ENCODE data around the gene SEMA3C. TPM values are rescaled to one million over a fixed set of nuclear protein-coding genes. Genes with fewer than 3 reads are reported as not detected.

SEMA3C gene
- total and polyA plus RNA-seq, 7 donors: 8.4 to 298 (median 213) TPM

DNA sequence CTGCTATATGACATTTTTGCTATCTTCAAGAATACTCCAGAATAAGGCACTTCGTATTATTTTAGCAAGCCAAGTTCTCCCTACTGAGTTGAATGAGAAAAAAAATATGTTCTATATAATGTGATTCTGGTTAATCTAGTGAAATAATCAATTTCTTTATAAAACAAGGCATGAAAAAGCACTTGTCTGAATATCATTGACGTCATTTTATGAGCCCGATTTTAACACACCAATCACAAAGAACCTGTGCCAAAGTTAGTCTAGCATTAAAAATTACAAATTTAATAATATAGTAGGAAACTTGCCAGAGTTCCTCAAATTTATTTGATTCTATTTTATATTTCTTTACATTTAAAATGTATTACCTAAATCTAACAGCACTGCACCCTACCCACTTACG lies 155.1 kb downstream of the SEMA3C start:
- Histone ChIP-seq H3K27me3 (no peaks in the 10 kb centered on the region), H3K27ac (peak overlapping the region in 3 of 4 donors; percentile 8 to 45 (median 32)), H3K4me3 (no peak overlapping the region), H3K9me3 (no peaks in the 10 kb centered on the region), H3K4me1 (peaks cover 0 to 55% (median 37%) of the 10 kb centered on the region in 4 donors), H3K36me3 (peaks cover 0 to 5% (median 0%) of the 10 kb centered on the region in 4 donors)
- TF ChIP-seq POLR2A (IDR thresholded peaks at IDR 0.05) (no peak), EP300 (IDR thresholded peaks at IDR 0.05) (no peak), POLR2AphosphoS5 (IDR thresholded peaks at IDR 0.05) (no peak)
- TF ChIP-seq, protein P1, sequence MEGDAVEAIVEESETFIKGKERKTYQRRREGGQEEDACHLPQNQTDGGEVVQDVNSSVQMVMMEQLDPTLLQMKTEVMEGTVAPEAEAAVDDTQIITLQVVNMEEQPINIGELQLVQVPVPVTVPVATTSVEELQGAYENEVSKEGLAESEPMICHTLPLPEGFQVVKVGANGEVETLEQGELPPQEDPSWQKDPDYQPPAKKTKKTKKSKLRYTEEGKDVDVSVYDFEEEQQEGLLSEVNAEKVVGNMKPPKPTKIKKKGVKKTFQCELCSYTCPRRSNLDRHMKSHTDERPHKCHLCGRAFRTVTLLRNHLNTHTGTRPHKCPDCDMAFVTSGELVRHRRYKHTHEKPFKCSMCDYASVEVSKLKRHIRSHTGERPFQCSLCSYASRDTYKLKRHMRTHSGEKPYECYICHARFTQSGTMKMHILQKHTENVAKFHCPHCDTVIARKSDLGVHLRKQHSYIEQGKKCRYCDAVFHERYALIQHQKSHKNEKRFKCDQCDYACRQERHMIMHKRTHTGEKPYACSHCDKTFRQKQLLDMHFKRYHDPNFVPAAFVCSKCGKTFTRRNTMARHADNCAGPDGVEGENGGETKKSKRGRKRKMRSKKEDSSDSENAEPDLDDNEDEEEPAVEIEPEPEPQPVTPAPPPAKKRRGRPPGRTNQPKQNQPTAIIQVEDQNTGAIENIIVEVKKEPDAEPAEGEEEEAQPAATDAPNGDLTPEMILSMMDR (IDR thresholded peaks at IDR 0.05): no peak
- intact Hi-C loops (cut with DNase I): no loop called here
- 93 to 94% methylated on average over 4 of the region's 4 CpGs for WGBS, 2 donors
- no peak for DNase-seq

DNA sequence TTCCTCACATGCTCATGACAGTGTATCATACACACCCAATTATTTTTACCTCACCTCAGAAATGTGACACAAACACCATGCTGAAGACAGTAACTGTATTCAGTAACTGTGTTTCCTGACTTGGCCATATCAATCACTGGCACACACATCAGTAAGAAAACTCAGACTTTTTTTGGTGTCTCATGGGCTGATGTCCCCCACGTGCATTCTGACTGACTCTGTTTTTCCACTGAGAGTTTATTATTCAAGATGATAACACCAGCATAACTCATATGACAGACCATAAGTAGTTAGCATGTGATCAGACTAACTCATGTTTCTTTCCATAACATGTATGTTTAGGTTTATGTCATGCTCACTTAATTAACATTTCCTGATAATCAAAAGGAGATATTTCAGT lies 155.6 kb downstream of the SEMA3C start:
- Histone ChIP-seq H3K27me3 (no peaks in the 10 kb centered on the region), H3K36me3 (peaks cover 0 to 9% (median 0%) of the 10 kb centered on the region in 4 donors), H3K4me3 (no peak overlapping the region), H3K27ac (peak overlapping the region in 3 of 4 donors; percentile 8 to 45 (median 32)), H3K4me1 (peaks cover 0 to 51% (median 36%) of the 10 kb centered on the region in 4 donors), H3K9me3 (no peaks in the 10 kb centered on the region)
- DNase-seq: no peak
- WGBS, 2 donors: 68 to 71% methylated on average over 1 of the region's 1 CpG
- TF ChIP-seq, protein P1 (IDR thresholded peaks at IDR 0.05): no peak
- TF ChIP-seq POLR2A (IDR thresholded peaks at IDR 0.05) (no peak), POLR2AphosphoS5 (IDR thresholded peaks at IDR 0.05) (no peak), EP300 (IDR thresholded peaks at IDR 0.05) (no peak)
- intact Hi-C loops (cut with DNase I): no loop called here

DNA sequence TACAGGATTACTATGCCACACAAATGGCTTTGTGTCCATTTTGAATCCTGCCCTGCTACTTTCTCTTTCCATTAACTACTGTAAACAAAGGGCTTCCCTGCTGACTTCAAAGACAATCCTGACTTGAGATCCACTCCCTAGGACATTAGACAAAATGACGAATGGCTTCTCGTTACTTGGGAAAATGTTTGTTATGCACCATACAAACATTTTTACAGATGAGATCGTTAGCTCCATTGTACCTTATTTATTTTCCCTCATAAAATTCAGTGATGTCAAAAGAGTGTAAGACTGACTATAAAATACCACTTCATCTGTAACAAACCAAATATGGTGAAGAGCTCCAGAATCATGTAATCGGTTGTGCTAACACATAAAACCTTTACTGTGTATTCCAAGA lies 158.6 kb downstream of the SEMA3C start:
- no peak overlapping the region for H3K4me3 ChIP-seq
- intact Hi-C loops (cut with DNase I): no loop called here
- peaks cover 0 to 34% (median 26%) of the 10 kb centered on the region in 4 donors for H3K4me1 ChIP-seq
- no peaks in the 10 kb centered on the region for H3K27me3 ChIP-seq
- peaks cover 0 to 33% (median 2%) of the 10 kb centered on the region in 4 donors for H3K36me3 ChIP-seq
- no peak for DNase-seq
- TF ChIP-seq POLR2AphosphoS5 (IDR thresholded peaks at IDR 0.05): peak in 1 of 4 donors; percentile 39
- TF ChIP-seq, protein P1 (IDR thresholded peaks at IDR 0.05): no peak
- H3K27ac ChIP-seq: peak overlapping the region in 3 of 4 donors; percentile 19 to 61 (median 36)
- 35 to 64% methylated on average over 4 of the region's 4 CpGs for WGBS, 2 donors
- no peaks in the 10 kb centered on the region for H3K9me3 ChIP-seq

DNA sequence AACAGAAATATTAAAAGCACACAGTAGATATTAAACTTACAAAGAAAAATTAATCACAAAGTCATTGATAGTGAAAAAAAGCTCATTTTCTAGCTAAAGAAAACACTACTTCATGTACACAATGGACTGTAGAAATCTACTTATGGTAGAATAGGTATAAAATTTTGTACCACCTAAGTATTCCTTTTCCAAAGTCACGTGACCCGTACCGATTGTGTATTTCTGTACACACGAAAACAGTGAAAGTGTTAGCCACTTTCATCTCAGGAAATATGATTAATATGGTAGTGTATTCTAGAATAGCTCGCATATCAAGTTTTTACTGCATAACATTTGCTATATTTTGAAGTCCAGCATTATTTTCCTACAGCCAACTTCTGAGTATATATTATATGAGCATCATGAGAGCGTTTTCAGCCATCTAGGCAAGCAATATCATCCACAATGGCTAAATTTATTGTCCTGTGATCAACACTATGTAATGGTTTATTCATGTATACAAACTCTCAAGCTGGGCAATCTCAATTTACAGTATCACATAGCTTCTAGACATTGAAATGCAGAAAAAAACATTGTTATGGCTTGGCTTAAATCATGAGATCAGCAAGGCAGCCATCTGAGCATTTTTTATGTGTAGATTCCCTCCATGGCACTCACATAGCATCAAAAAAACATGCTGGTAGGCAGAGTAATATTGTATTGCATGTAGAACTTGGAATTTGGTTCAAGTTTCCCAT lies 165.7 kb downstream of the SEMA3C start:
- TF ChIP-seq EP300 (IDR thresholded peaks at IDR 0.05) (no peak), POLR2AphosphoS5 (IDR thresholded peaks at IDR 0.05) (no peak), POLR2A (IDR thresholded peaks at IDR 0.05) (no peak)
- TF ChIP-seq, protein P1 (IDR thresholded peaks at IDR 0.05): no peak
- H3K4me1 ChIP-seq: peaks cover 0 to 5% (median 0%) of the 10 kb centered on the region in 4 donors
- no peak for DNase-seq
- H3K36me3 ChIP-seq: peaks cover 0 to 55% (median 3%) of the 10 kb centered on the region in 4 donors
- no peak overlapping the region for H3K4me3 ChIP-seq
- no peaks in the 10 kb centered on the region for H3K27me3 ChIP-seq
- no peaks in the 10 kb centered on the region for H3K9me3 ChIP-seq
- 87 to 91% methylated on average over 6 of the region's 6 CpGs for WGBS, 2 donors
- intact Hi-C loops (cut with DNase I): no loop called here
- H3K27ac ChIP-seq: no peak overlapping the region

Measured in sigmoid colon (tissue), 7 donors.